ENCODE results near the gene GMFB.

GMFB gene

GRCh38 chr14:54532111-54533012, 43.6 kb upstream of the GMFB start:
- in situ Hi-C loops (cut with MboI; ENCODE audit: low pct_unique_long_range_greater_than_20kb, low sequenced_read_pairs, unreplicated experiment): no loop called here
- TF ChIP-seq CTCF (IDR thresholded peaks at IDR 0.05; ENCODE audit: extremely low read depth, insufficient read depth, missing control alignments): no peak

GRCh38 chr14:54529811-54530210, 41.0 kb upstream of the GMFB start:
- no peak for DNase-seq (ENCODE audit: low spot score)
- in situ Hi-C loops (cut with MboI; ENCODE audit: low pct_unique_long_range_greater_than_20kb, low sequenced_read_pairs, unreplicated experiment): no loop called here
- no peak for TF ChIP-seq CTCF (IDR thresholded peaks at IDR 0.05; ENCODE audit: extremely low read depth, insufficient read depth, missing control alignments)

More at GRCh38 chr14:54532111-54533012, 43.6 kb upstream of the GMFB start:
- peak; percentile 38 for DNase-seq (ENCODE audit: low spot score)

GRCh38 chr14:54528973-54529372, 40.2 kb upstream of the GMFB start:
- TF ChIP-seq CTCF (IDR thresholded peaks at IDR 0.05; ENCODE audit: extremely low read depth, insufficient read depth, missing control alignments): no peak
- DNase-seq (ENCODE audit: low spot score): no peak
- in situ Hi-C loops (cut with MboI; ENCODE audit: low pct_unique_long_range_greater_than_20kb, low sequenced_read_pairs, unreplicated experiment): no loop called here

- no peak for DNase-seq (ENCODE audit: low spot score)
- in situ Hi-C loops (cut with MboI; ENCODE audit: low pct_unique_long_range_greater_than_20kb, low sequenced_read_pairs, unreplicated experiment): no loop called here
- TF ChIP-seq CTCF (IDR thresholded peaks at IDR 0.05; ENCODE audit: extremely low read depth, insufficient read depth, missing control alignments): no peak
These were observed 35.6 kb upstream of the GMFB start for GRCh38 chr14:54524410-54524809.

GRCh38 chr14:54516709-54517108, 27.9 kb upstream of the GMFB start:
- in situ Hi-C loops (cut with MboI; ENCODE audit: low pct_unique_long_range_greater_than_20kb, low sequenced_read_pairs, unreplicated experiment): no loop called here
- no peak for TF ChIP-seq CTCF (IDR thresholded peaks at IDR 0.05; ENCODE audit: extremely low read depth, insufficient read depth, missing control alignments)
- DNase-seq (ENCODE audit: low spot score): no peak

GRCh38 chr14:54515670-54516069, 26.9 kb upstream of the GMFB start:
- no peak for DNase-seq (ENCODE audit: low spot score)
- TF ChIP-seq CTCF (IDR thresholded peaks at IDR 0.05; ENCODE audit: extremely low read depth, insufficient read depth, missing control alignments): no peak
- in situ Hi-C loops (cut with MboI; ENCODE audit: low pct_unique_long_range_greater_than_20kb, low sequenced_read_pairs, unreplicated experiment): no loop called here

Data from GM13977 (cell line).